Mucosa of descending colon (tissue), 3 donors: ENCODE data around the gene SLC30A1. TPM values are rescaled to one million over a fixed set of nuclear protein-coding genes. Genes with fewer than 3 reads are reported as not detected.

Experiments used
- ATAC-seq: fragments of 200-7000 bp; cut with Tn5 transposase; one replicate; pipeline ENCODE4 v1.9.1; 2020; ENCODE audit warnings: mild to moderate bottlenecking, moderate library complexity
- DNase-seq, 3 donors: peaks; one replicate each; pipeline ENCODE4 v3.0.0-alpha.2; 2020
- H3K36me3 ChIP-seq: fragments of 200-600 bp; one replicate; pipeline ENCODE4 v1.8.0; 2021; ENCODE audit warnings: low read depth, mild to moderate bottlenecking
- H3K4me1 ChIP-seq: fragments of 200-600 bp; one replicate; pipeline ENCODE4 v1.8.0; 2021; ENCODE audit warnings: low read depth, mild to moderate bottlenecking
- H3K4me3 ChIP-seq: fragments of 200-600 bp; one replicate; pipeline ENCODE4 v1.8.0; 2021; ENCODE audit warnings: mild to moderate bottlenecking
- H3K9me3 ChIP-seq: fragments of 200-600 bp; one replicate; pipeline ENCODE4 v1.8.0; 2021; ENCODE audit warnings: mild to moderate bottlenecking
- CTCF ChIP-seq: fragments of 200-600 bp; IDR thresholded peaks from one replicate; pipeline ENCODE4 v1.8.0; 2022; ENCODE audit warnings: antibody characterized with exemption, mild to moderate bottlenecking
- intact Hi-C, 2 donors: fragments of 100-400 bp; cut with DNase I in 1 of 2; cut with micrococcal nuclease in 1 of 2; formaldehyde crosslinking; loops; one replicate each; pipeline versions ENCODE4 v1.11.0 to v1.11.1; 2022; cut with DNase I, micrococcal nuclease
- total RNA-seq, 3 donors: library from RNA; stranded (reverse); fragmentation: NEBNext Ultra II Directional in 2 of 3; extraction: Animal tissue kit (Norgen Biotek cat#: 25700) in 2 of 3; gene quantifications; one replicate each; pipeline versions ENCODE4 v1.2.1 to v1.2.4, GENCODE V29; 2021 to 2023
- donor health status: DM: no; HTN: no; CAD: no; lungs with moderate emphysema.
- donor health status: DM: no; HTN: no; CAD: no.
- donor health status: DM: no; HTN: yes; CAD: no.

Gene SLC30A1
- total RNA-seq, 3 donors from 2014 or later: 20.8 to 43.5 (median 29.2) TPM

GRCh38 chr1:211553549-211553948, 25.4 kb downstream of the SLC30A1 start:
- Histone ChIP-seq H3K36me3 (no peaks in the 10 kb centered on the region), H3K4me1 (peaks cover 2% of the 10 kb centered on the region), H3K9me3 (no peaks in the 10 kb centered on the region), H3K4me3 (no peak overlapping the region)
- no peak for TF ChIP-seq CTCF
- ATAC-seq (no peak), DNase-seq (no peak)
- intact Hi-C loops: no loop called here

GRCh38 chr1:211551638-211552460, 27.1 kb downstream of the SLC30A1 start:
- peaks cover 5% of the 10 kb centered on the region for H3K4me1 ChIP-seq
- intact Hi-C loops: no loop called here
- TF ChIP-seq CTCF: no peak
- no peak for ATAC-seq
- no peak for DNase-seq
- H3K4me3 ChIP-seq: no peak overlapping the region
- H3K36me3 ChIP-seq: no peaks in the 10 kb centered on the region
- no peaks in the 10 kb centered on the region for H3K9me3 ChIP-seq

GRCh38 chr1:211549092-211549711, 29.8 kb downstream of the SLC30A1 start:
- Histone ChIP-seq H3K9me3 (no peaks in the 10 kb centered on the region), H3K4me1 (peaks cover 5% of the 10 kb centered on the region), H3K4me3 (no peak overlapping the region), H3K36me3 (no peaks in the 10 kb centered on the region)
- ATAC-seq (no peak), DNase-seq (no peak)
- intact Hi-C loops: no loop called here
- TF ChIP-seq CTCF: no peak

- Histone ChIP-seq H3K9me3 (no peaks in the 10 kb centered on the region), H3K36me3 (no peaks in the 10 kb centered on the region), H3K4me3 (no peak overlapping the region), H3K4me1 (peaks cover 5% of the 10 kb centered on the region)
- intact Hi-C loops: no loop called here
- no peak for TF ChIP-seq CTCF
- peak in 2 of 3 donors; percentile 33 to 46 for DNase-seq
- ATAC-seq: peak; percentile 88
Measured at GRCh38 chr1:211548321-211549091, 30.5 kb downstream of the SLC30A1 start.

GRCh38 chr1:211547710-211548109, 31.3 kb downstream of the SLC30A1 start:
- peaks cover 5% of the 10 kb centered on the region for H3K4me1 ChIP-seq
- no peak overlapping the region for H3K4me3 ChIP-seq
- DNase-seq (no peak), ATAC-seq (no peak)
- intact Hi-C loops: no loop called here
- no peaks in the 10 kb centered on the region for H3K36me3 ChIP-seq
- TF ChIP-seq CTCF: no peak
- no peaks in the 10 kb centered on the region for H3K9me3 ChIP-seq
